DMS 273 (cell line): ENCODE results near the gene LVRN.
"Not testable (repeated sequence)": the region's sequence is repeated elsewhere in the genome, so short reads cannot be mapped to it uniquely, and the experiment has no call there.

Source experiments
- DNase-seq: peaks from one replicate; lab custom pipeline; 2025; ENCODE audit not compliant: unreplicated experiment; lab: John Stamatoyannopoulos, UW

LVRN gene

GRCh38 chr5:115962239-115962564 lies at the start of gene LVRN:
Gene LVRN (plus strand): TSS chr5:115962475. CDS start chr5:115962618, 143 bp downstream.
- DNase-seq: no peak

- not testable (repeated sequence) for DNase-seq
These were observed 48.5 kb upstream of the LVRN start for GRCh38 chr5:115913623-115914400.

GRCh38 chr5:115920171-115920725 lies 42.0 kb upstream of the LVRN start:
- DNase-seq: no peak

- DNase-seq: not testable (repeated sequence)
These were observed 33.5 kb upstream of the LVRN start for GRCh38 chr5:115928578-115929407.

GRCh38 chr5:115930171-115930570 lies 32.1 kb upstream of the LVRN start:
- DNase-seq: not testable (repeated sequence)

GRCh38 chr5:115930630-115931337 lies 31.5 kb upstream of the LVRN start:
- DNase-seq: no peak

- no peak for DNase-seq
These were observed 29.3 kb upstream of the LVRN start for GRCh38 chr5:115932991-115933390.

- no peak for DNase-seq
These were observed 27.8 kb upstream of the LVRN start for GRCh38 chr5:115934388-115934974.

- no peak for DNase-seq
These were observed 26.2 kb upstream of the LVRN start for GRCh38 chr5:115936031-115936430.

- DNase-seq: no peak
These were observed 23.2 kb upstream of the LVRN start for GRCh38 chr5:115939059-115939458.

GRCh38 chr5:115940080-115940810 lies 22.0 kb upstream of the LVRN start:
- peak; percentile 16 for DNase-seq

GRCh38 chr5:115941051-115941675 lies 21.1 kb upstream of the LVRN start:
- DNase-seq: no peak

GRCh38 chr5:115944501-115944900 lies 17.8 kb upstream of the LVRN start:
- no peak for DNase-seq

GRCh38 chr5:115946655-115947054 lies 15.6 kb upstream of the LVRN start:
- no peak for DNase-seq

GRCh38 chr5:115947260-115947659 lies 15.0 kb upstream of the LVRN start:
- no peak for DNase-seq

- peak; percentile 7 for DNase-seq
These were observed 14.2 kb upstream of the LVRN start for GRCh38 chr5:115948091-115948534.

GRCh38 chr5:115949096-115949495 lies 13.2 kb upstream of the LVRN start:
- no peak for DNase-seq

GRCh38 chr5:115952588-115952987 lies 9.7 kb upstream of the LVRN start:
- DNase-seq: no peak

GRCh38 chr5:115954144-115954543 lies 8.1 kb upstream of the LVRN start:
- DNase-seq: no peak

GRCh38 chr5:115956957-115957356 lies 5.3 kb upstream of the LVRN start:
- DNase-seq: no peak
